Activated T-helper 17 cell treated with anti-CD3 and anti-CD28 coated beads, Interleukin-2, amount 50 U/mL, for 72 hours (primary cell): ENCODE results near the gene DDX54. TPM values are rescaled to one million over a fixed set of nuclear protein-coding genes. Genes with fewer than 3 reads are reported as not detected.

Source experiments
- ATAC-seq: fragments of 150-1000 bp; cut with Tn5 transposase; replicated peaks from 2 replicates; pipeline ENCODE4 v1.10.0; 2021; ENCODE audit warnings: mild to moderate bottlenecking, moderate library complexity
- H3K27ac Mint-ChIP-seq: one replicate; pipeline ENCODE4 v1.8.0; 2022; ENCODE audit warnings: mixed read lengths
- H3K27me3 Mint-ChIP-seq: one replicate; pipeline ENCODE4 v1.8.0; 2022; ENCODE audit warnings: mixed read lengths
- H3K36me3 Mint-ChIP-seq: one replicate; pipeline ENCODE4 v1.8.0; 2022; ENCODE audit warnings: low read depth, mild to moderate bottlenecking, mixed read lengths
- H3K4me1 Mint-ChIP-seq: one replicate; pipeline ENCODE4 v1.8.0; 2022; ENCODE audit warnings: mixed read lengths
- H3K4me3 Mint-ChIP-seq: one replicate; pipeline ENCODE4 v1.8.0; 2022; ENCODE audit warnings: mild to moderate bottlenecking, mixed read lengths
- H3K9me3 Mint-ChIP-seq: one replicate; pipeline ENCODE4 v1.8.0; 2022; ENCODE audit warnings: mixed read lengths
- total RNA-seq, 2 donors: library from RNA; stranded (reverse); gene quantifications; one replicate each; pipeline ENCODE4 v1.2.3, GENCODE V29; 2022

DDX54 gene
- total RNA-seq, 2 donors from 2014 or later: 47.4 to 86.9 TPM

- H3K27ac Mint-ChIP-seq: no peak overlapping the region
Measured at GRCh38 chr12:113167868-113168267, 17.4 kb downstream of the DDX54 start.

DNA sequence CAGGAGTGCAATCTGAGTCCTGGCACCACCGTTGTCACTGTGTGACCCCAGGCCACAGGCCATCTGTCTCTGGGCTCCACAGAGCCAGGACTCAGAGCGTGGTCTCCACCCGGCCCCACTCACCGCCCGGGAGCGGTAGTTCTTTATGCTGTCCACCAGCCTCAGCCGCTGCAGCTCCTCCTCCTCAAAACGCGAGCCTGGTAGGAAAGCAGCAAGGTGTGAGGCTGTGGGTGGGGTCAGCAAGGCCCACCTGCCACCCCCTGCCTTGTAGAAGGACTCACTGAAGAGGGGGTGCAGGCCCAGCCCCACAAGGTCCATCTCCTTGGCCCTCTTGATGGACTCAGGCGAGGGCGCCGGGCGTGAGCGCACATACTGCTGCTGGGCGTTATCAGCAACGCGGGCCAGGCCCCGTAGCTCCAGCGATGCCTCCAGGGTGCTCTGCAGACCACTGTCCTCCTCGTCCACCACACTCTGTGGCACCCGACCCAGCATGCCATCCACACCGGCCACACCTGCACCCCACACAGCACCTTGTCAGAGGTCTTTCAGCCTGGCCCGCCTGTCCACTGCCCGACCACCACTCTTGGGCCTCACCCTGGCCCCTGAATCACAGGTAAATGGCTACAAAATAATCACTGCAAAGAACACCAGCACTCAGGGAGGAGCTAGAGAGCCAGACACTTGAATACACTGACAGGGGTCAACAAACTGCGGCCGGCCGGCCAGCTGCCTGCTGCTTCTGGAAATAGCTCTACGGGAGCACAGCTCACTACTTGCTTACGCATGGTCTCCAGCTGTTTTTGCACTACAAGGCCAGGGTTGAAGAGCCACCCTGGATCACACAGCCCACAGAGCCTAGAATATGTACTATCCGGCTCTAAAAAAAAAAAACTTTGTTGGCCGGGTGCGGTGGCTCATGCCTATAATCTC lies 19.5 kb downstream of the DDX54 start:
- Mint-ChIP-seq H3K27ac (no peak overlapping the region), H3K27me3 (no peaks in the 10 kb centered on the region), H3K4me1 (no peaks in the 10 kb centered on the region), H3K36me3 (peaks cover 95% of the 10 kb centered on the region), H3K9me3 (no peaks in the 10 kb centered on the region), H3K4me3 (no peak overlapping the region)
- no peak for ATAC-seq

More at GRCh38 chr12:113167868-113168267, 17.4 kb downstream of the DDX54 start:
- no peak for ATAC-seq
- Mint-ChIP-seq H3K36me3 (peaks cover 95% of the 10 kb centered on the region), H3K4me1 (no peaks in the 10 kb centered on the region), H3K4me3 (no peak overlapping the region), H3K27me3 (no peaks in the 10 kb centered on the region), H3K9me3 (no peaks in the 10 kb centered on the region)

- H3K4me1 Mint-ChIP-seq: no peaks in the 10 kb centered on the region
- no peak for ATAC-seq
- no peaks in the 10 kb centered on the region for H3K27me3 Mint-ChIP-seq
- H3K36me3 Mint-ChIP-seq: peaks cover 95% of the 10 kb centered on the region
- H3K4me3 Mint-ChIP-seq: no peak overlapping the region
- no peak overlapping the region for H3K27ac Mint-ChIP-seq
- no peaks in the 10 kb centered on the region for H3K9me3 Mint-ChIP-seq
Measured at GRCh38 chr12:113164014-113164413, 21.3 kb downstream of the DDX54 start.

DNA sequence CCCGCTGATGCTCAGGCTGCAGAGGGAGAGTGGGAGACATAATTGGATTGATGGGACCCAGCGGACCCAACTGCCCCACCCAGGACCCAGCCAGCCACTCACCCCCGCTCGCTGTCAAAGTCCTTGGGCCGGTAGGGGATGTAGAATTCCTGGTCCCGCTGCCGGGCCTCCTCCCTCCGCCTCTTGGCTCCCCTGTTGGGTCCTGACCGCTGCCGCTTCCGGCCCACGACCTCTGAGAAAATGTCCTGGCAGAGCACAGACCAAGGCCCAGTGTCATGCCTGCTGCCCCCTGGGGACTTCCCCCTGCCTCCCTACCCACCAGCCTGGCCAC lies 22.3 kb downstream of the DDX54 start:
- Mint-ChIP-seq H3K36me3 (peaks cover 95% of the 10 kb centered on the region), H3K9me3 (no peaks in the 10 kb centered on the region), H3K27me3 (no peaks in the 10 kb centered on the region)

GRCh38 chr12:113162102-113163029 lies 22.9 kb downstream of the DDX54 start:
- H3K27me3 Mint-ChIP-seq: no peaks in the 10 kb centered on the region
- no peak for ATAC-seq
- no peak overlapping the region for H3K4me3 Mint-ChIP-seq
- no peaks in the 10 kb centered on the region for H3K9me3 Mint-ChIP-seq
- H3K4me1 Mint-ChIP-seq: no peaks in the 10 kb centered on the region
- no peak overlapping the region for H3K27ac Mint-ChIP-seq
- H3K36me3 Mint-ChIP-seq: peaks cover 98% of the 10 kb centered on the region

More for the DNA sequence above, 22.3 kb downstream of the DDX54 start:
- no peak for ATAC-seq
- Mint-ChIP-seq H3K27ac (no peak overlapping the region), H3K4me3 (no peak overlapping the region), H3K4me1 (no peaks in the 10 kb centered on the region)

GRCh38 chr12:113161415-113162016 lies 23.8 kb downstream of the DDX54 start:
- no peak overlapping the region for H3K27ac Mint-ChIP-seq
- no peak overlapping the region for H3K4me3 Mint-ChIP-seq
- ATAC-seq: peak; percentile 32
- no peaks in the 10 kb centered on the region for H3K4me1 Mint-ChIP-seq
- no peaks in the 10 kb centered on the region for H3K9me3 Mint-ChIP-seq
- peaks cover 95% of the 10 kb centered on the region for H3K36me3 Mint-ChIP-seq
- no peaks in the 10 kb centered on the region for H3K27me3 Mint-ChIP-seq

DNA sequence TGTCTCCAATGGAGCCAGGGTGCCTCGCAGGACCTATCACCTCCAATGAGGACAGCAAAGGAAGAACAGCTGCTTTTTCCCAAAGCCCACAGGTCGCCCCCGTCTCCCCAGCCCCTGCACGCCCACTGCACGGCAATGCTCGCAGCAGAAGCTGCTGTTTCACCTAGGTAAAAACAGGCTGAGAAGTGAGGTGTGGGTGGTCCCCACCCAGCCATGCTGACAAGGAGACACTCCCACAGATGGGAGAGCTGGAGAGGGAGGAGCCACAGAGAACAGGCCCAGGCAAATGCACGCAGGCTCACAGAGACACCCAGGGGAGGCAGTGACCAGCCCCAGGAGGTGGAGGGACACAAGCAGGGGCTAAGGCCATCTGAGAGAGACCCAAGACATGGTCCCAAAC lies 25.3 kb downstream of the DDX54 start:
- H3K4me3 Mint-ChIP-seq: no peak overlapping the region
- ATAC-seq: no peak
- H3K9me3 Mint-ChIP-seq: no peaks in the 10 kb centered on the region
- peaks cover 82% of the 10 kb centered on the region for H3K36me3 Mint-ChIP-seq
- no peaks in the 10 kb centered on the region for H3K4me1 Mint-ChIP-seq
- peak overlapping the region; percentile 62 for H3K27ac Mint-ChIP-seq
- H3K27me3 Mint-ChIP-seq: no peaks in the 10 kb centered on the region

- Mint-ChIP-seq H3K36me3 (peaks cover 69% of the 10 kb centered on the region), H3K9me3 (no peaks in the 10 kb centered on the region)
Measured at GRCh38 chr12:113158439-113159203, 26.7 kb downstream of the DDX54 start.

GRCh38 chr12:113157218-113157859 lies 27.9 kb downstream of the DDX54 start:
- ATAC-seq: no peak
- Mint-ChIP-seq H3K36me3 (peaks cover 56% of the 10 kb centered on the region), H3K9me3 (no peaks in the 10 kb centered on the region), H3K27ac (peak overlapping the region; percentile 3), H3K27me3 (peaks cover under 1% of the 10 kb centered on the region), H3K4me1 (no peaks in the 10 kb centered on the region), H3K4me3 (no peak overlapping the region)

More at GRCh38 chr12:113158439-113159203, 26.7 kb downstream of the DDX54 start:
- Mint-ChIP-seq H3K4me1 (no peaks in the 10 kb centered on the region), H3K27me3 (no peaks in the 10 kb centered on the region), H3K27ac (no peak overlapping the region), H3K4me3 (no peak overlapping the region)
- no peak for ATAC-seq

GRCh38 chr12:113155646-113156045 lies 29.6 kb downstream of the DDX54 start:
- peaks cover 39% of the 10 kb centered on the region for H3K36me3 Mint-ChIP-seq
- H3K4me1 Mint-ChIP-seq: no peaks in the 10 kb centered on the region
- H3K27ac Mint-ChIP-seq: no peak overlapping the region
- H3K4me3 Mint-ChIP-seq: no peak overlapping the region
- ATAC-seq: no peak
- no peaks in the 10 kb centered on the region for H3K9me3 Mint-ChIP-seq
- peaks cover 5% of the 10 kb centered on the region for H3K27me3 Mint-ChIP-seq

DNA sequence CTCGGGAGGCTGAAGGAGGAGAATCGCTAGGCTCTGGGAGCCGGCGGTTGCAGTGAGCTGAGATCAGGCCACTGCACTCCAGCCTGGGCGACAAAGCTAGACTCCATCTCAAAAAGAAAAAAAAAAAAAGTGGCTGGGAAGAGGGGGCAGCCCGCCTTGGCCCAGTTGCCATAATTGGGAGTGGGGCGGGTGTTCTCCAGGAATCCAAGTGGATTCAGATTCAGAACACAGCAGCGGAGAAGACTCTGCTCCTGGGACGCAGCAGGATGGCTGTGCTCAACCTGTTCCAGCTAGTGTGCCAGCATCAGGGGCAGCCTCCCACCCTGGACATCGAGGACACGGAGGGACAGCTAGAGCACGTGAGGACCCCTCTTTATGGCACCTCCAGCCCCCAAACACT lies 30.2 kb downstream of the DDX54 start:
- Mint-ChIP-seq H3K4me3 (no peak overlapping the region), H3K27ac (no peak overlapping the region), H3K4me1 (no peaks in the 10 kb centered on the region), H3K36me3 (peaks cover 33% of the 10 kb centered on the region), H3K9me3 (no peaks in the 10 kb centered on the region), H3K27me3 (peaks cover 5% of the 10 kb centered on the region)
- ATAC-seq: no peak

DNA sequence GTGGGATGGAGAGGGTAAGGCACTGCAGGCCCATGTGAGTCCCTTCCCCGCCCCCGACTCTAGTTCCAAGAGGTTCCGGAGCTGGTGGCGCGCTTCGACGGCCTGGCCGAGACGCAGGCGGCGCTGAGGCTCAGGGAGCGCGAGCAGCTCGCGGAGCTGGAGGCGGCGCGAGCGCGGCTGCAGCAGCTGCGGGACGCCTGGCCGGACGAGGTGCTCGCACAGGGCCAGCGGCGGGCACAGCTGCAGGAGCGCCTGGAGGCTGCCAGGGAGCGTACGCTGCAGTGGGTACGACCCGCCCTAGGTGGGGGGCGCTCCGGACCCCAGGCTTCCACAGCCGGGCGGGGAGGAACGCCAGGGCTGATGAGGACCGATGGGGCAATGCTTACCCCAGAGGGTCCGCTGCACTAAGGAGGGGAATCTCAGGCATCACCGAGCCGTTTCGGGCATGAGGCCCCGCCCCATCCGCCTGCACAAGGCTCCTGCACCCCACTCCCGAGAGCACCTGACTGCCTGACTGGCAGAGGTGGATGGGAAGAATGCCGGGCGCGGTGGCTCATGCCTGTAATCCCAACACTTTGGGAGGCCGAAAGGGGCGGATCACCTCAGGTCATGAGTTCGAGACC lies 30.8 kb downstream of the DDX54 start:
- Mint-ChIP-seq H3K27ac (no peak overlapping the region), H3K9me3 (no peaks in the 10 kb centered on the region), H3K27me3 (peaks cover 5% of the 10 kb centered on the region), H3K4me3 (peak overlapping the region; percentile 58), H3K4me1 (no peaks in the 10 kb centered on the region), H3K36me3 (peaks cover 27% of the 10 kb centered on the region)
- ATAC-seq: no peak
